Measurements from ENCODE around the gene ELP1.

The ELP1 gene

DNA sequence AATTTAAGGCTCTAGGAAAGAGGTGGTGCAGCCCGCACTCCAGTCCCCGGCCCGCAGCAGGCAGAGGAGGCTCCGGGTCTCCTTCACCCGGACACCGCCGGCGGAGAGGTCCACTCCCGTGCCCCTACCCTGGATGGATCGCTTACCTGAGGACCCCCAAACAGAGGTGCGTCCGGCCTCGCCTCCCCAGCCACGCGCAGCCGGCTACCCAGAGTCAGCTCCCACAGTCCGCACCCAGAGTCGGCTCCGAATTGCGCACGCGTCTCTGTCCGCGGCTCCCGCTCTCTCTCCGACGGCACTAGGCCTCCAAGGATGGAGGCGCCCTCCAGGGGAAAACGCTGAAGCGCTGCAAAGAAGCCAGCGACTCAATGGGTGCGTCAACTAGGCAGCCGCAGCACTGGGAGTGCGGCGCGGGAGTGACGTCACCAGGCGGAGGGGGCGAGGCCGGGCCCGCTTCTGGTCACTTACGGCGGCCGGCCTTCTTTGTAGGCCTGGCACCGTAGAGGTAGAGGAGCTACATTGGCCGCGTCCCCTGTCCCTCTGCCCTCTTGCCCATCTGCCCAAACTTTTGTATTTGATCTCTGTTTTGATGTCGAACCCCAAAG lies at the start of gene ELP1:
ELP1 (minus strand) TSS at position 407 of the 605 bp plus-strand sequence. CDS start 2,978 bp downstream, outside the sequence.
- Histone ChIP-seq H3K27me3 (replicated peaks; ENCODE audit: insufficient read depth, low read length) (no peaks in the 10 kb centered on the region), H3K79me2 (ENCODE audit: low read length) (peaks cover 45% of the 10 kb centered on the region), H3K9me2 (replicated peaks; ENCODE audit: insufficient read depth, low read length) (no peaks in the 10 kb centered on the region), H3F3A (ENCODE audit: insufficient read depth, low read length) (peaks cover 14% of the 10 kb centered on the region), H3K9ac (ENCODE audit: low read length) (peak within 1 kb of the TSS; percentile 85), H3K4me1 (ENCODE audit: low read length) (0 out of 2 replicates have a peak, but pooled peaks cover 11% of the 10 kb centered on the region), H2AFZ (ENCODE audit: low read length) (peak within 1 kb of the TSS; percentile 85), H3K4me3 (ENCODE audit: low read length) (peak within 1 kb of the TSS; percentile 87), H4K20me1 (ENCODE audit: insufficient read depth, low read length) (no peaks in the 10 kb centered on the region), H3K27ac (ENCODE audit: low read length) (peak within 1 kb of the TSS; percentile 85), H3K4me2 (ENCODE audit: low read depth, low read length) (peak within 1 kb of the TSS; percentile 73), H3K36me3 (replicated peaks; ENCODE audit: insufficient read depth, low read length) (no peaks in the 10 kb centered on the region; the same call in 1 of the 2 replicates), H3K9me3 (replicated peaks; ENCODE audit: insufficient read depth, low read length) (no peaks in the 10 kb centered on the region)
- TF ChIP-seq CTCF (IDR thresholded peaks at IDR 0.05; ENCODE audit: low read length) (peak; percentile 34), EZH2 (optimal IDR thresholded peaks at IDR 0.05; ENCODE audit: low read depth, low read length) (no peak)
- DNase-seq: peak; percentile 95

DNA sequence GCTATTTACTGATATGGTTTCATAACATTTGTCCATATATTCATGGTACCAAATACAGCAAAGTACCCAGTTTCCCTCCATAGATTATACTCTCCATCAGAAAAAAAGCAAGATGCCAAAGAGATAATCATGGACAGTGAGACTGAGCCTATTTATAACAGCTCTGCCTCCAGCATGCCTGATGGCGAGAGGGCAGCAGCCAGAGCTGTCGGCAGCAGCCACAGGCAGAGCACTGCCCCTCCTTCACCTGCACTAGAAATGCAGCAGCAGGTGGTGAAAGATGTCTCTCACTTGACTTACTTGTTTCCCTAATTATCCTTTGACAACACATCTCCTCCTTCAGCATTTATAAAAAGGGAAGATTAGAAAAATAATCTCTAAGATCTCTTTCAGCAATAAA lies 47.0 kb upstream of the ELP1 start:
- TF ChIP-seq EZH2 (optimal IDR thresholded peaks at IDR 0.05; ENCODE audit: low read depth, low read length): no peak
- no peak for TF ChIP-seq CTCF (IDR thresholded peaks at IDR 0.05; ENCODE audit: low read length)
- no peak for TF ChIP-seq EZH2phosphoT487 (IDR thresholded peaks at IDR 0.05; ENCODE audit: low read length)
- H3K79me2 ChIP-seq (ENCODE audit: low read length): no peaks in the 10 kb centered on the region
- no peaks in the 10 kb centered on the region for H3K9me3 ChIP-seq (replicated peaks; ENCODE audit: insufficient read depth, low read length)
- no peaks in the 10 kb centered on the region for H3K36me3 ChIP-seq (replicated peaks; ENCODE audit: insufficient read depth, low read length)
- H3K4me3 ChIP-seq (ENCODE audit: low read length): no peak overlapping the region
- no peaks in the 10 kb centered on the region for H3K27me3 ChIP-seq (replicated peaks; ENCODE audit: insufficient read depth, low read length)
- H3K4me1 ChIP-seq (ENCODE audit: low read length): no peaks in the 10 kb centered on the region
- no peaks in the 10 kb centered on the region for H3F3A ChIP-seq (ENCODE audit: insufficient read depth, low read length)
- no peak overlapping the region for H3K4me2 ChIP-seq (ENCODE audit: low read depth, low read length)
- H3K9me2 ChIP-seq (replicated peaks; ENCODE audit: insufficient read depth, low read length): no peaks in the 10 kb centered on the region
- no peak overlapping the region for H3K27ac ChIP-seq (ENCODE audit: low read length)
- no peak overlapping the region for H3K9ac ChIP-seq (ENCODE audit: low read length)
- no peak for DNase-seq
- H4K20me1 ChIP-seq (ENCODE audit: insufficient read depth, low read length): no peaks in the 10 kb centered on the region
- no peak overlapping the region for H2AFZ ChIP-seq (ENCODE audit: low read length)

DNA sequence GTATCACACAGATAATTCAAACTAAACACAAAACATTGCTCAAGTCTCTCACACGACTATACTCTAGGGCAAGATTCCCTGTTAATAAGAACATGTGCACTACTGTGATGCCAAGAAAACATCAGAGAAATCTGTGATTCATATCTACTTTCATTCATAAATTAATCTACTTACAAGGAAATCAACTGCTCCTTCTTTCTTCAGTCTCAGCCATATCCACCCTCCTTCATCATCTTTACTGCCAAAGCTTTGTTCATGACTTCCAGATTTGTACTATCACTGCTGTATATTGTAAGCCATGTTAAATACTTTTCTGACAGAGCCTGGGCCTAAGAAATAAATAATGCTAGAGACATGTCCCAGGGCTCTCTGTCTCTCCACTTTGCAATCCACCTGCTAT lies 44.3 kb upstream of the ELP1 start:
- Histone ChIP-seq H3K27ac (ENCODE audit: low read length) (no peak overlapping the region), H3K9ac (ENCODE audit: low read length) (no peak overlapping the region), H4K20me1 (ENCODE audit: insufficient read depth, low read length) (no peaks in the 10 kb centered on the region), H3K4me1 (ENCODE audit: low read length) (no peaks in the 10 kb centered on the region), H3F3A (ENCODE audit: insufficient read depth, low read length) (no peaks in the 10 kb centered on the region), H2AFZ (ENCODE audit: low read length) (no peak overlapping the region), H3K36me3 (replicated peaks; ENCODE audit: insufficient read depth, low read length) (no peaks in the 10 kb centered on the region), H3K4me2 (ENCODE audit: low read depth, low read length) (no peak overlapping the region), H3K27me3 (replicated peaks; ENCODE audit: insufficient read depth, low read length) (no peaks in the 10 kb centered on the region), H3K9me3 (replicated peaks; ENCODE audit: insufficient read depth, low read length) (no peaks in the 10 kb centered on the region), H3K79me2 (ENCODE audit: low read length) (no peaks in the 10 kb centered on the region), H3K4me3 (ENCODE audit: low read length) (no peak overlapping the region), H3K9me2 (replicated peaks; ENCODE audit: insufficient read depth, low read length) (no peaks in the 10 kb centered on the region)
- no peak for TF ChIP-seq EZH2phosphoT487 (IDR thresholded peaks at IDR 0.05; ENCODE audit: low read length)
- TF ChIP-seq CTCF (IDR thresholded peaks at IDR 0.05; ENCODE audit: low read length): no peak
- no peak for TF ChIP-seq EZH2 (optimal IDR thresholded peaks at IDR 0.05; ENCODE audit: low read depth, low read length)
- no peak for DNase-seq
